BE2C (cell line): Measurements from ENCODE around the gene FUNDC2.
"Not testable (repeated sequence)": the region's sequence is repeated elsewhere in the genome, so short reads cannot be mapped to it uniquely, and the experiment has no call there.

ENCODE experiments used
- DNase-seq: peaks from one replicate; pipeline ENCODE4 v3.0.0-alpha.2; 2020
- H3K27me3 ChIP-seq: fragments of 250-450 bp; sonication (Bioruptor Pico); 2 replicates; pipeline ENCODE4 v1.5.1; 2020; ENCODE audit warnings: mild to moderate bottlenecking
- H3K36me3 ChIP-seq: fragments of 250-450 bp; sonication (Bioruptor Pico); 2 replicates; pipeline ENCODE4 v1.5.1; 2020; ENCODE audit warnings: mild to moderate bottlenecking
- H3K4me1 ChIP-seq: fragments of 250-450 bp; sonication (Bioruptor Pico); 2 replicates; pipeline ENCODE4 v1.5.1; 2020
- H3K4me3 ChIP-seq: 2 replicates; pipeline ENCODE4 v1.5.1; 2011; ENCODE audit warnings: low read depth, low read length
- H3K9me3 ChIP-seq: fragments of 250-450 bp; sonication (Bioruptor Pico); 2 replicates; pipeline ENCODE4 v1.5.1; 2020
- TF ChIP-seq, protein P1 (sequence below): IDR thresholded peaks from 2 replicates; pipeline ENCODE4 v1.5.1; 2012; ENCODE audit warnings: mild to moderate bottlenecking, low read depth, low read length

FUNDC2 gene

DNA sequence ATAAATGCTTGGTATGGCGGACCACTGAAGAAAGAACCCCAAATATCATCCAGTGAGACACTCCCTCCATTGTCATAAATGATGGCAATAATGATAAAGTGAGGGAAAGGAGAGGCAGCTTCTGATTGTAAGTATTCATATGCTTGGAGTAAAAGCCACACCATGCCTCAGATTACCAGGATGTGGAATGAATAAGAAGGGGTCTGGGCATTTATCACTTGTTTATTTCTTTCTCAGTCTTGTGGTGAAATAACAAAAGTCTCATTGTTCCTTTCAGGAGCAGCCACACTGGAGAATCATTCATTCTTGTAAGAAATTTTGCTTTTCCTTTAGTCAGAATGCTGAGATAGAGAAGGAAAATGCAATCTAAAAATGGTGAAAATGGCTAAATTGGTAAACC lies 25.8 kb upstream of the FUNDC2 start:
- no peak for DNase-seq
- TF ChIP-seq, protein P1, sequence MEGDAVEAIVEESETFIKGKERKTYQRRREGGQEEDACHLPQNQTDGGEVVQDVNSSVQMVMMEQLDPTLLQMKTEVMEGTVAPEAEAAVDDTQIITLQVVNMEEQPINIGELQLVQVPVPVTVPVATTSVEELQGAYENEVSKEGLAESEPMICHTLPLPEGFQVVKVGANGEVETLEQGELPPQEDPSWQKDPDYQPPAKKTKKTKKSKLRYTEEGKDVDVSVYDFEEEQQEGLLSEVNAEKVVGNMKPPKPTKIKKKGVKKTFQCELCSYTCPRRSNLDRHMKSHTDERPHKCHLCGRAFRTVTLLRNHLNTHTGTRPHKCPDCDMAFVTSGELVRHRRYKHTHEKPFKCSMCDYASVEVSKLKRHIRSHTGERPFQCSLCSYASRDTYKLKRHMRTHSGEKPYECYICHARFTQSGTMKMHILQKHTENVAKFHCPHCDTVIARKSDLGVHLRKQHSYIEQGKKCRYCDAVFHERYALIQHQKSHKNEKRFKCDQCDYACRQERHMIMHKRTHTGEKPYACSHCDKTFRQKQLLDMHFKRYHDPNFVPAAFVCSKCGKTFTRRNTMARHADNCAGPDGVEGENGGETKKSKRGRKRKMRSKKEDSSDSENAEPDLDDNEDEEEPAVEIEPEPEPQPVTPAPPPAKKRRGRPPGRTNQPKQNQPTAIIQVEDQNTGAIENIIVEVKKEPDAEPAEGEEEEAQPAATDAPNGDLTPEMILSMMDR: no peak
- H3K27me3 ChIP-seq: no peaks in the 10 kb centered on the region
- no peaks in the 10 kb centered on the region for H3K9me3 ChIP-seq
- H3K4me1 ChIP-seq: no peaks in the 10 kb centered on the region
- H3K4me3 ChIP-seq: no peak overlapping the region
- H3K36me3 ChIP-seq: no peaks in the 10 kb centered on the region

DNA sequence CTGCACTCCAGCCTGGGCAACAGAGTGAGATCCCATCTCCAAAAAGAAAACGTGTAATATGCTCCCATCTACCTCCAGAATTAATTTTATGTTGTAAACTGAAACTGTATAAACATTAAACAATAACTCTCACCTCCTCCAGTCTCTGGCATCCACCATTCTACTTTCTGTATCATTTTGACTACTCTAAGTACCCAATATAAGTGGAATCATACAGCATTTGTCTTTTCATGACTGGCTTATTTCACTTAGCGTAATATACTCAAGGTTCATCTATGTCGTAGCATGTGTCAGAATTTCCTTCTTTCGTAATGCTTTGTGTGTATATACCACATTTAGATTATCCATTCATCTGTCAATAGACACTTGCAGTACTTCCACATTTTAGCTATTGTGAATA lies 24.8 kb upstream of the FUNDC2 start:
- no peak for DNase-seq
- Histone ChIP-seq H3K36me3 (no peaks in the 10 kb centered on the region), H3K27me3 (no peaks in the 10 kb centered on the region), H3K9me3 (no peaks in the 10 kb centered on the region), H3K4me1 (no peaks in the 10 kb centered on the region), H3K4me3 (no peak overlapping the region)
- TF ChIP-seq, protein P1: no peak

- H3K27me3 ChIP-seq: no peaks in the 10 kb centered on the region
Measured at GRCh38 chrX:155005190-155005589, 21.5 kb upstream of the FUNDC2 start.

GRCh38 chrX:155006379-155006778 lies 20.3 kb upstream of the FUNDC2 start:
- not testable (repeated sequence) for H3K4me1 ChIP-seq, H3K36me3 ChIP-seq, H3K9me3 ChIP-seq, DNase-seq, H3K27me3 ChIP-seq, H3K4me3 ChIP-seq

More at GRCh38 chrX:155005190-155005589, 21.5 kb upstream of the FUNDC2 start:
- Histone ChIP-seq H3K9me3 (no peaks in the 10 kb centered on the region), H3K4me1 (peaks cover 6% of the 10 kb centered on the region; the same call in 1 of the 2 replicates), H3K36me3 (no peaks in the 10 kb centered on the region), H3K4me3 (no peak overlapping the region)
- TF ChIP-seq, protein P1: no peak
- no peak for DNase-seq

- not testable (repeated sequence) for H3K4me3 ChIP-seq, H3K9me3 ChIP-seq, H3K4me1 ChIP-seq, H3K36me3 ChIP-seq, H3K27me3 ChIP-seq, DNase-seq
Measured at GRCh38 chrX:155006913-155007671, 19.6 kb upstream of the FUNDC2 start.

DNA sequence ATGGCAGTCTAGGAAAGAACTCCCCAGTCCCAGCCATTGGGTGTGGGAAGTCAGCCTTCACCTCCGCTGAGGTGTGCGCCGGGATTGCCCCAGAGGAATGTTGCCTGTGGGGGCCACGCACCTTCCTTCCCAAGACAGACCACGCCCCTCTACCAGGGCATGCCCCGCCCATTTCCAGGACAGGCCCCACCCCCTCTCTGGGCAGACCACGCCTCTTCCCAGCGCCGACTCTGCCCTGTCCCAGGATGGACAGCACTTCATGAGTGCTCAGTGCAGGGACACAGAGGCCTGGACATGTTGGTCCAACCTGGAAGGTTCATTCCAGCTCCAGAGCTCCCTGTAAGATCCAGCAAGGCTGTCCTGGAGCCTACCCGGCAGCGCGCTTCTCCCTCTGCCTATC lies 18.1 kb upstream of the FUNDC2 start:
- H3K9me3 ChIP-seq, H3K4me1 ChIP-seq, DNase-seq, H3K36me3 ChIP-seq, H3K4me3 ChIP-seq, H3K27me3 ChIP-seq: not testable (repeated sequence)

GRCh38 chrX:155009994-155010472 lies 16.6 kb upstream of the FUNDC2 start:
- H3K4me3 ChIP-seq: no peak overlapping the region
- H3K27me3 ChIP-seq: no peaks in the 10 kb centered on the region
- no peak for DNase-seq
- TF ChIP-seq, protein P1: no peak
- no peaks in the 10 kb centered on the region for H3K9me3 ChIP-seq
- H3K36me3 ChIP-seq: no peaks in the 10 kb centered on the region
- peaks cover 6% of the 10 kb centered on the region; the same call in 1 of the 2 replicates for H3K4me1 ChIP-seq
